B cell (primary cell): ENCODE measurements around the gene PDE11A. TPM values are rescaled to one million over a fixed set of nuclear protein-coding genes. Genes with fewer than 3 reads are reported as not detected.

Experiments
- ATAC-seq: fragments of 200-7000 bp; cut with Tn5 transposase; one replicate; pipeline ENCODE4 v1.10.0; 2021; ENCODE audit warnings: low read depth, mild to moderate bottlenecking, moderate number of reproducible peaks, moderate library complexity
- CTCF ChIA-PET: fragments of 350-600 bp; sonication (Branson Sonifier 250); formaldehyde crosslinking; loops from one replicate; lab custom pipeline; 2021; ENCODE audit warnings: antibody characterized with exemption, inconsistent platforms; lab: Charles Lee
- POLR2A ChIA-PET: fragments of 350-600 bp; sonication (Branson Sonifier 250); formaldehyde crosslinking; loops from one replicate; lab custom pipeline; 2021; ENCODE audit warnings: antibody characterized with exemption; lab: Charles Lee
- DNase-seq: peaks from one replicate; pipeline ENCODE4 v3.0.0; 2013
- H2AFZ ChIP-seq: 2 replicates; pipeline ENCODE4 v1.6.1; 2012; ENCODE audit warnings: mild to moderate bottlenecking, low read depth, low read length; ENCODE audit not compliant: insufficient read depth, poor library complexity, severe bottlenecking
- H3K27ac ChIP-seq, 2 donors: 1 replicate in 1 of 2; 2 replicates in 1 of 2; pipeline ENCODE4 v1.5.1; 2012 to 2013; ENCODE audit warnings: low read length in 2 of 2, mild to moderate bottlenecking in 2 of 2, moderate library complexity in 1 of 2
- H3K27me3 ChIP-seq, 4 experiments: fragments of 200-600 bp in 1 of 4; sonication (generic) in 1 of 4; replicated peaks in 1 of 4; 1 replicate in 2 of 4; 2 replicates in 2 of 4; pipeline versions ENCODE4 v1.6.1 to v1.7.0; 2013 to 2016; ENCODE audit warnings: low read length in 3 of 4, mild to moderate bottlenecking in 2 of 4, mixed read lengths in 1 of 4, moderate library complexity in 1 of 4; ENCODE audit not compliant: insufficient read depth in 4 of 4, control insufficient read depth in 3 of 4; ENCODE audit errors: control extremely low read depth in 1 of 4
- H3K36me3 ChIP-seq, 2 experiments: replicated peaks in 1 of 2; 1 replicate in 1 of 2; 2 replicates in 1 of 2; pipeline versions ENCODE4 v1.6.1 to v1.7.1; 2013; ENCODE audit warnings: low read length in 1 of 2; ENCODE audit not compliant: insufficient read depth in 2 of 2, control insufficient read depth in 1 of 2; ENCODE audit errors: control extremely low read depth in 1 of 2, extremely low read depth in 1 of 2
- H3K4me1 ChIP-seq, 2 donors: fragments of 200-600 bp in 1 of 2; sonication (generic) in 1 of 2; 1 replicate in 1 of 2; 2 replicates in 1 of 2; pipeline versions ENCODE4 v1.5.1 to v1.6.1; 2013 to 2017; ENCODE audit warnings: low read length in 2 of 2; ENCODE audit not compliant: control insufficient read depth in 2 of 2, insufficient read depth in 2 of 2
- H3K4me2 ChIP-seq: replicated peaks from 2 replicates; pipeline ENCODE3; 2012; ENCODE audit warnings: mild to moderate bottlenecking, low read depth, low read length; ENCODE audit not compliant: poor library complexity, severe bottlenecking
- H3K4me3 ChIP-seq, 5 experiments: fragments of 200-600 bp in 1 of 5; sonication (generic) in 1 of 5; 1 replicate in 3 of 5; 2 replicates in 2 of 5; pipeline versions ENCODE4 v1.5.1 to v1.7.0; 2011 to 2016; ENCODE audit warnings: low read length in 4 of 5, mild to moderate bottlenecking in 4 of 5, low read depth in 2 of 5, control low read depth in 1 of 5, moderate library complexity in 1 of 5; ENCODE audit not compliant: insufficient read depth in 1 of 5; ENCODE audit errors: control extremely low read depth in 1 of 5, extremely low read depth in 1 of 5
- H3K79me2 ChIP-seq: fragments of 200-600 bp; sonication (generic); one replicate; pipeline ENCODE4 v1.6.0; 2016; ENCODE audit warnings: low read length; ENCODE audit not compliant: control insufficient read depth, insufficient read depth
- H3K9ac ChIP-seq: fragments of 200-600 bp; sonication (generic); 2 replicates; pipeline ENCODE4 v1.6.1; 2017; ENCODE audit warnings: mild to moderate bottlenecking, low read length, moderate library complexity
- H3K9me3 ChIP-seq, 3 donors: one replicate each; pipeline versions ENCODE4 v1.6.1 to v1.7.1; 2013; ENCODE audit warnings: low read length in 2 of 3; ENCODE audit not compliant: control insufficient read depth in 2 of 3, insufficient read depth in 1 of 3; ENCODE audit errors: control extremely low read depth in 1 of 3
- H4K20me1 ChIP-seq: 2 replicates; pipeline ENCODE4 v1.6.0; 2012; ENCODE audit warnings: mild to moderate bottlenecking, low read length; ENCODE audit not compliant: insufficient read depth, control insufficient read depth, poor library complexity, severe bottlenecking
- H3K27ac Mint-ChIP-seq: one replicate; pipeline ENCODE4 v1.8.0; 2021; ENCODE audit warnings: mixed read lengths
- H3K27me3 Mint-ChIP-seq: one replicate; pipeline ENCODE4 v1.8.0; 2021; ENCODE audit warnings: mixed read lengths
- H3K4me1 Mint-ChIP-seq: one replicate; pipeline ENCODE4 v1.8.0; 2021; ENCODE audit warnings: mixed read lengths
- H3K4me3 Mint-ChIP-seq: one replicate; pipeline ENCODE4 v1.8.0; 2021; ENCODE audit warnings: mixed read lengths
- H3K9me3 Mint-ChIP-seq: one replicate; pipeline ENCODE4 v1.8.0; 2022; ENCODE audit warnings: mixed read lengths; ENCODE audit not compliant: insufficient read depth
- CTCF ChIP-seq: fragments of 200-600 bp; IDR thresholded peaks from one replicate; pipeline ENCODE4 v1.8.0; 2022; ENCODE audit warnings: antibody characterized with exemption, mild to moderate bottlenecking
- EZH2 ChIP-seq: IDR thresholded peaks from 2 replicates; pipeline ENCODE4 v1.6.1; 2012; ENCODE audit warnings: borderline replicate concordance, low read depth, mild to moderate bottlenecking, moderate library complexity, low read length; ENCODE audit not compliant: insufficient read depth, poor library complexity, severe bottlenecking
- WGBS: methylation state at CpG from one replicate; pipeline ENCODE4 v1.1.5; 2013; ENCODE audit warnings: missing lambda C conversion rate; ENCODE audit not compliant: insufficient coverage; 5-methylcytosine and 5-hydroxymethylcytosine counted together
- intact Hi-C: fragments of 100-400 bp; cut with micrococcal nuclease; formaldehyde crosslinking; loops from one replicate; pipeline ENCODE4 v1.10.0; 2022
- polyA plus RNA-seq: library from polyadenylated mRNA; depleted of rRNA; stranded (reverse); fragments of >200 nt; gene quantifications from 2 replicates; pipeline ENCODE4 v1.2.3, GENCODE V29; 2012
- total RNA-seq, 2 donors: library from RNA; stranded (reverse); fragments of 120-200 nt in 1 of 2; gene quantifications; 1 replicate in 1 of 2; 2 replicates in 1 of 2; pipeline versions ENCODE4 v1.2.3 to v1.2.4, GENCODE V29; 2013 to 2022

The PDE11A gene
- total and polyA plus RNA-seq, 2 donors (not counting 1 experiment from before 2014, with no cell fraction given), result 0.25 TPM; not detected in 1

GRCh38 chr2:178047391-178047790 is 25.2 kb downstream of the PDE11A start:
- Histone ChIP-seq H3K79me2 (no peaks in the 10 kb centered on the region), H2AFZ (no peak overlapping the region), H3K27me3 (peaks cover 0 to 4% (median 0%) of the 10 kb centered on the region in 4 experiments), H3K27ac (no peak overlapping the region), H3K4me2 (no peak overlapping the region), H3K4me3 (no peak overlapping the region), H3K9me3 (no peaks in the 10 kb centered on the region), H3K4me1 (no peaks in the 10 kb centered on the region), H3K9ac (no peak overlapping the region), H4K20me1 (no peaks in the 10 kb centered on the region), H3K36me3 (no peaks in the 10 kb centered on the region)
- Mint-ChIP-seq H3K4me1 (no peaks in the 10 kb centered on the region), H3K27me3 (peaks cover 10% of the 10 kb centered on the region), H3K9me3 (no peaks in the 10 kb centered on the region), H3K4me3 (no peak overlapping the region), H3K27ac (no peak overlapping the region)
- intact Hi-C loops, result no loop called here
- ChIA-PET POLR2A (no interaction called here), CTCF (no interaction called here)
- TF ChIP-seq CTCF, result no peak
- no peak for TF ChIP-seq EZH2
- WGBS, result 86% methylated on average over 1 of the region's 2 CpGs
- DNase-seq (no peak), ATAC-seq (no peak)

GRCh38 chr2:178044836-178045235 is 27.7 kb downstream of the PDE11A start:
- CTCF ChIA-PET, result no interaction called here
- no peak overlapping the region for H3K27ac ChIP-seq
- WGBS, result no CpG with 5 or more reads among the region's 1 CpG

More at GRCh38 chr2:178044836-178045235, 27.7 kb downstream of the PDE11A start:
- Histone ChIP-seq H3K4me2 (no peak overlapping the region), H3K9me3 (no peaks in the 10 kb centered on the region), H3K36me3 (no peaks in the 10 kb centered on the region), H3K4me1 (no peaks in the 10 kb centered on the region), H3K4me3 (no peak overlapping the region), H3K79me2 (no peaks in the 10 kb centered on the region), H4K20me1 (no peaks in the 10 kb centered on the region), H3K9ac (no peak overlapping the region), H3K27me3 (peaks cover 0 to 4% (median 0%) of the 10 kb centered on the region in 4 experiments), H2AFZ (no peak overlapping the region)
- POLR2A ChIA-PET, result no interaction called here
- Mint-ChIP-seq H3K9me3 (no peaks in the 10 kb centered on the region), H3K27ac (no peak overlapping the region), H3K4me3 (no peak overlapping the region), H3K4me1 (no peaks in the 10 kb centered on the region), H3K27me3 (peaks cover 10% of the 10 kb centered on the region)
- no peak for DNase-seq
- ATAC-seq, result no peak
- intact Hi-C loops, result no loop called here
- TF ChIP-seq CTCF (no peak), EZH2 (no peak)
